HL-60 (cell line): Measurements from ENCODE around the gene ABCG1.
A peak's percentile ranks its signal among the peaks of the same experiment; 100 is the strongest.

Experiments used
- DNase-seq, 2 experiments: peaks; one replicate each; pipeline ENCODE4 v3.0.0-alpha.2; 2010 to 2020; ENCODE audit warnings: low read depth in 1 of 2, low spot score in 1 of 2
- H3K27ac ChIP-seq: fragments of 250-450 bp; sonication (Bioruptor Pico); replicated peaks from 2 replicates; pipeline ENCODE4 v1.5.1; 2020; ENCODE audit warnings: mild to moderate bottlenecking, moderate library complexity
- H3K27me3 ChIP-seq: fragments of 250-450 bp; sonication (Bioruptor Pico); 2 replicates; pipeline ENCODE4 v1.5.1; 2021; ENCODE audit warnings: mild to moderate bottlenecking, moderate library complexity; ENCODE audit not compliant: insufficient read depth, poor library complexity, severe bottlenecking
- H3K4me3 ChIP-seq: replicated peaks from 2 replicates; pipeline ENCODE4 v1.5.1; 2011; ENCODE audit warnings: mild to moderate bottlenecking, control low read depth, low read length; ENCODE audit not compliant: insufficient read depth
- CTCF ChIP-seq: IDR thresholded peaks from one replicate; pipeline ENCODE4 v1.5.1; 2011; ENCODE audit warnings: low read length, control low read depth, inconsistent platforms; ENCODE audit not compliant: insufficient read depth
- GABPA ChIP-seq: IDR thresholded peaks from 2 replicates; pipeline ENCODE4 v1.6.1; 2012; ENCODE audit warnings: low read depth
- POLR2AphosphoS5 ChIP-seq: IDR thresholded peaks from 2 replicates; pipeline ENCODE4 v1.6.1; 2012; ENCODE audit warnings: low read depth
- REST ChIP-seq: IDR thresholded peaks from 2 replicates; pipeline ENCODE4 v1.6.1; 2012; ENCODE audit warnings: low read depth; ENCODE audit not compliant: insufficient replicate concordance
- SPI1 ChIP-seq: IDR thresholded peaks from 2 replicates; pipeline ENCODE4 v1.6.1; 2012; ENCODE audit warnings: low read depth, mild to moderate bottlenecking, borderline replicate concordance

ABCG1 gene

GRCh38 chr21:42308161-42308913 is 89.4 kb downstream of the ABCG1 start:
- no peaks in the 10 kb centered on the region for H3K27me3 ChIP-seq
- DNase-seq = peak in 1 of 2 experiments; percentile 71
- TF ChIP-seq REST (no peak), GABPA (no peak), CTCF (no peak), POLR2AphosphoS5 (0 out of 2 replicates have a peak, but pooled peaks have one; percentile 39), SPI1 (peak; percentile 86; the same call in 1 of the 2 replicates)
- H3K27ac ChIP-seq = peak overlapping the region; percentile 25
- no peak overlapping the region for H3K4me3 ChIP-seq

GRCh38 chr21:42308914-42309752 is 90.2 kb downstream of the ABCG1 start:
- DNase-seq = no peak
- no peaks in the 10 kb centered on the region for H3K27me3 ChIP-seq
- H3K4me3 ChIP-seq = no peak overlapping the region
- TF ChIP-seq POLR2AphosphoS5 (no peak), REST (no peak), SPI1 (no peak), CTCF (no peak), GABPA (no peak)
- H3K27ac ChIP-seq = 0 out of 2 replicates have a peak overlapping the region, but pooled peaks have one; percentile 20

- Histone ChIP-seq H3K27me3 (no peaks in the 10 kb centered on the region), H3K27ac (no peak overlapping the region), H3K4me3 (no peak overlapping the region)
- TF ChIP-seq CTCF (peak; percentile 70), GABPA (no peak), SPI1 (no peak), REST (no peak), POLR2AphosphoS5 (no peak)
- DNase-seq = peak; percentile 7 to 59
Observed at GRCh38 chr21:42309753-42310213, 90.8 kb downstream of the ABCG1 start.
